HG03103 (cell line): ENCODE results near the gene KCNK3.

Experiments used
- ATAC-seq: cut with Tn5 transposase; IDR thresholded peaks from one replicate; pipeline ENCODE4 v1.9.1; 2021; ENCODE audit warnings: low read depth; ENCODE audit not compliant: unreplicated experiment

The KCNK3 gene

DNA sequence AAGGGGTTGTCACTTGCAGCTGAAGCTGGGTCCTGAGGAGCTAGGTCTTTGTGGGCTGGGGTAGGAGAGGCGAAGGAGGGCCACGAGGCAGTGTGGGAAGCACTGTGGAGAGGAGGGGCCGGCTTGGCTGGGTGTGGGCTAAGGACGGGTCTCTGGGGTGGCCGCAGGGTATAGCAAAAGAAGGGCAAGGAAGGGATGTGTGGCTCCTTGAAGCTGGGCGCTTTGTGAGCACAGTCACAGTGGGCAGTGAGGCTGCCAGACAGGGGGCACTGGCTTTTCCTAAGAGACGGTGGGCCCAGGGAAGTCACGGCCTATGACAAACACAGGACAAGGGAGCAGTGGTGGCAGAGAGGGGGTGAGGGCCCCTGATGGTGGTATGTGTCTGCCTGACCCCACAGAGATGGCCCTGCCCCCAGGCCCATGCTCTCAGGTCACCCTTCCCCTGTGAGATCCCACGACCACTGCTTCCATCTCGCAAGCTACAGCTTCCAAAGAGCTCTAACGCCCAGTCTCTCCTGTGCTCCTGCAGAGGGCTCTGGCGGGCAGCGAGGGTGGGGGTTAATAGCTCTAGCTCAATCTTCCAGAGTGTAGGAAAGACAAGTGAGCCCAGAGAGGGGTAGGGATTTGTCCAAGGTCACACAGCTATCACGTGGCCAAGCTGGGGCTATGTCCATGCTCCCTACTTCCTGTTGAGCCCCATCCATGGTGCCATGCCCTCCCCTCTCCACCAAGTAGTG lies 32.4 kb downstream of the KCNK3 start:
- no peak for ATAC-seq

DNA sequence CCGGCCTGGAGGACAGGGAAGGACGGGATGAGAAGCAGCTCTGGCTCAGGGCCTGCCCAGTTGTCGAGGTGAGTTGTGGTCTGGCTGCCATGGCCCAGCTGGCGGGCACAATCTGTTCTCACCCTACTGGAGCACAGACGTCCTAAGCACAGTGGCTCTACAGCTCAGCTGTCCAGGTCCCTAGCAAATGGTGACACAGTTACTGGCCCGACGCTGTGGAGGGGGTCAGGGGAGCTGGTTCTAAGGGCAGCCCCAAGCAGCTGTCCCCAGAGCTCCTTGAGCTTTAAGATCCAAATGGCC lies 32.9 kb downstream of the KCNK3 start:
- no peak for ATAC-seq

DNA sequence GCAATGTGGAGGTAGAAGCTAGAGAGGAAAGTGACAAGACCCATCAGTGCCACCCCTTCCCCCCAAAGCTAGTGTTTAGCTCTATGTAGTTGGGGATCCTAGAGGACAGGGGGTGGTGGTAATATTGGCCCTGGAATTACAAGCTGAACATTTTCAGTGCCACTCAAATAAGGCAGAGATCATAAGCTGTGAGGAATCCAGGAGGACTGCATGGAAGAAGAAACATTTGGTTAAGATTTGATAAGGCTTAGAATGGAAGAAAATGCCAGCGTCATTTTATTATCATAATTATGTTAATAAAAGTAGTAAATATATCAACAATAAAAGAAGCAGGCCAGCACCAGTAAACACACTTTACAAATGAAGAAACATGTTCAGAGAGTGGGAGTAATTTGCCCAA lies 33.7 kb downstream of the KCNK3 start:
- ATAC-seq, result no peak

DNA sequence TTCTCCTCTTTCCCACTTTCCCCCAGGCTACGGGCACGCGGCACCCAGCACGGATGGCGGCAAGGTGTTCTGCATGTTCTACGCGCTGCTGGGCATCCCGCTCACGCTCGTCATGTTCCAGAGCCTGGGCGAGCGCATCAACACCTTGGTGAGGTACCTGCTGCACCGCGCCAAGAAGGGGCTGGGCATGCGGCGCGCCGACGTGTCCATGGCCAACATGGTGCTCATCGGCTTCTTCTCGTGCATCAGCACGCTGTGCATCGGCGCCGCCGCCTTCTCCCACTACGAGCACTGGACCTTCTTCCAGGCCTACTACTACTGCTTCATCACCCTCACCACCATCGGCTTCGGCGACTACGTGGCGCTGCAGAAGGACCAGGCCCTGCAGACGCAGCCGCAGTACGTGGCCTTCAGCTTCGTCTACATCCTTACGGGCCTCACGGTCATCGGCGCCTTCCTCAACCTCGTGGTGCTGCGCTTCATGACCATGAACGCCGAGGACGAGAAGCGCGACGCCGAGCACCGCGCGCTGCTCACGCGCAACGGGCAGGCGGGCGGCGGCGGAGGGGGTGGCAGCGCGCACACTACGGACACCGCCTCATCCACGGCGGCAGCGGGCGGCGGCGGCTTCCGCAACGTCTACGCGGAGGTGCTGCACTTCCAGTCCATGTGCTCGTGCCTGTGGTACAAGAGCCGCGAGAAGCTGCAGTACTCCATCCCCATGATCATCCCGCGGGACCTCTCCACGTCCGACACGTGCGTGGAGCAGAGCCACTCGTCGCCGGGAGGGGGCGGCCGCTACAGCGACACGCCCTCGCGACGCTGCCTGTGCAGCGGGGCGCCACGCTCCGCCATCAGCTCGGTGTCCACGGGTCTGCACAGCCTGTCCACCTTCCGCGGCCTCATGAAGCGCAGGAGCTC lies 35.4 kb downstream of the KCNK3 start:
- no peak for ATAC-seq

DNA sequence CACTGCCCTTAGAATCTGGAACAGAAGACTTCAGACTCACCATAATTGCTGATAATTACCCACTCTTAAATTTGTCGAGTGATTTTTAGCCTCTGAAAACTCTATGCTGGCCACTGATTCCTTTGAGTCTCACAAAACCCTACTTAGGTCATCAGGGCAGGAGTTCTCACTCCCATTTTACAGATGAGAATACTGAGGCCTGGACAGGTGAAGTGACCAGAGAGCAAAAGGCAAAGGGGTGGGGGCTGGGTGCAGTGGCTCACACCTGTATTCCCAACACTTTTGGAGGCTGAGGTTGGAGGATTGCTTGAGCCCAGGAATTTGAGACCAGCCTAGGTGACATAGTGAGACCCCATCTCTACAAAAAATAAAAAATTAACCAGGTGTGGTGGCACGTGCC lies 36.8 kb downstream of the KCNK3 start:
- no peak for ATAC-seq

DNA sequence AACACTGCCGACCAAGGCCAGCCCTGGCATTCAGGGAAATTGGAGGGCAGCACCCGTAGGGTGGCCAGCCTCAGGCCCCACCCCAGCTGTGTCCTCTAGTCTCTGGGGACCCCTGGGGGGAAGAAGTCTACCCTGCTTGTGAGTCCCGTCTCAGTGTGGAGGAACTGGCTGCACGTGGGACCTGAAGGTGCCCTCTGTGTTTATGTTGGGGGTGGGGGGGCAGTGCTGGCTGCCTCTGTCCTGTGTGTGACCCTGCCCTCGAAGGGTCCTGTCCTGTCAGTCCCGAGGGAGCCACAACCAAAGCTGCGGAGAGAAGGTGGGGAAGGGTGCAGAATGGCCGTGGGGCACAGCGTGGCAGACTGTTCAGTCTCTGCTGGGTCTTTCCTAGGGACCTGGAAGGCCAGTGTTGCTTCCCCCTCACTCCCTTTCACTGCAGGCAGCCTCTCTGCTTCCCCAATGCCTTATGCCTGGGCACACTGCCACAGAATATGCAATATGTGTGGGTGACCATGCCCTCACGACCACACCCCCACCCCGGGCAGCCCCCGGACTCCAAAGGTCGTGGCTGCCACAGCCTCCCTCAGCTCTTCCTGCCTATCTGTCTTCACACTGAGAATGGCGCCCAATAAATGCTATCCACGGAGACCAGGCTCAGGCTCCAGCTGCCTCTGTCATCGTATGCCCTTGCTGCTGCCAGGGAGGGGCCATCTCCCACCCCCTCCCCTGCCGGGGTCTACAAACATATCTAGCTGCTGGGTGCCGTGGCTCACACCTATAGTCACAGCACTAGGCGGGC lies 38.2 kb downstream of the KCNK3 start:
- no peak for ATAC-seq

DNA sequence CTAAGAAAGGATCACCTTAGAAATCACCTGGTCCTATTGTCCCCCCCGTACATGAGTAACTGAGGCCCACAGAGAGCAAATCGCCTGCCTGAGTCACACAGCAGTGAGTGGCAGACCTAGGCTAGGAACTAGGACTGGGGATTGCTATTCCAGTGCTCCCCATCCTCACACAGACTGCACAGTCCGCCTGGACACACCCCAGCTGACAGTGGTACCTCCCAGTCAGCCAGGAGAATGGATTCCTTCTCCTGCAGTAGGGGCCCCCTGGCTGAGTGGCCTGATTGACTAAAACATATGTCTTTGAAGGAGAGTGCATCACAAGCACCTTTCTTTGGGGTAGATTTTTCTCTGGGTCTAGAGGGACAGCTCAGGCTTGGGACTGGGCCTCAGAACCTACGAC lies 39.2 kb downstream of the KCNK3 start:
- ATAC-seq, result no peak

DNA sequence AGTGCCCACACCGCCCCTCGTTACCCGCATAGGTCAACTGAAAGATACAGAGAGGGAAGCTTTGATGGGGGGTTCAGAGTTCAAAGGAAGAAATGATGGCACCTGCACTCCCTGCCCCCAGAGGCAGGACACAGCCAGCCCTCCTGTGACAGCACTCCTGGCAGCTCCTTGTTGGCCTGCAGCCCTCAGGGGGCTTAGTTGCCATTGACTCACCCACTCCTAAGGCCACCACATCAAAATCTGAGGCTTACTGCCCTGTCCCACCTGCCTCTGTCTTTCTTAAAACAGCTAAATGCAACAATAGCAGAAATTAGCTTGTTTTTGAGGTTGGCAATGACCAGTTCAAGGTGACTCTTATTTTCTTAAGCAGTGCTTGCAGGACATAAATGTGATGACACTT lies 39.9 kb downstream of the KCNK3 start:
- ATAC-seq, result no peak

DNA sequence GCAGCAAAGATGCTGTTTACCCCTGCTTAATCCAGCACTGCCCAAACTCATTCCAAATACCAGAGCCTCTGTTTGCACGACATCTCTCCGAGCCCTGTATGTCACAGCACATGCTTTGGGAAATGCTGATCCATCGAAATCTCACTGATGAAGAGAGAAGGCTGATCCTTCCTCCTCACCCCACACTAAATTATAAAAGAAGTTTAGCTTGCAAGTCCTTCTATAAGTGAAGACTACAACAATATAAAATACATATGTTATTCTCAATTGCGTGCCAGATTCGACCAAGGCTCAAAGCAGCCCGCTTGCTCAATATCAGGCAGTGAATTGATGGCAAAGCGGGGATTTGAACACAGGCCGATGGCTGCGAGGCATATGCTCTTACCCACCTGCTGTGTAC lies 40.9 kb downstream of the KCNK3 start:
- ATAC-seq, result no peak

DNA sequence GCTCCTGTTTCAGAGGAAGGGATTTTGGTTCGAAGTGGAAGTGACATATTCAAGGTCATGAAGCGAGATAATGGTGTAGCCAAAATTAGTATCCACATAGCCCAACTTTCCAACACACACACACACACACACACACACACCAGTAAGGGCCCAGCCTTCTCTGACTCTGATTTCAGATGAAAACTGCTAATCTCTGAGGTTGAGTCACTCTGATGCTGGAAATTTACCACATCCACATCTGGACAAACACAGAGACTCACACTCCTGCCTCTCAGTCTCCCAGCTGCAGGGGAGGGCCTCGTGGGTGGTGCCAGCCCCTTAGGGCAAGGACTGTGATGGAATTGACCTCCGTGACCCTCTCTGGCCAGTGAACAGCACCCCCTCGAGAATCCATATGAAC lies 42.6 kb downstream of the KCNK3 start:
- no peak for ATAC-seq

DNA sequence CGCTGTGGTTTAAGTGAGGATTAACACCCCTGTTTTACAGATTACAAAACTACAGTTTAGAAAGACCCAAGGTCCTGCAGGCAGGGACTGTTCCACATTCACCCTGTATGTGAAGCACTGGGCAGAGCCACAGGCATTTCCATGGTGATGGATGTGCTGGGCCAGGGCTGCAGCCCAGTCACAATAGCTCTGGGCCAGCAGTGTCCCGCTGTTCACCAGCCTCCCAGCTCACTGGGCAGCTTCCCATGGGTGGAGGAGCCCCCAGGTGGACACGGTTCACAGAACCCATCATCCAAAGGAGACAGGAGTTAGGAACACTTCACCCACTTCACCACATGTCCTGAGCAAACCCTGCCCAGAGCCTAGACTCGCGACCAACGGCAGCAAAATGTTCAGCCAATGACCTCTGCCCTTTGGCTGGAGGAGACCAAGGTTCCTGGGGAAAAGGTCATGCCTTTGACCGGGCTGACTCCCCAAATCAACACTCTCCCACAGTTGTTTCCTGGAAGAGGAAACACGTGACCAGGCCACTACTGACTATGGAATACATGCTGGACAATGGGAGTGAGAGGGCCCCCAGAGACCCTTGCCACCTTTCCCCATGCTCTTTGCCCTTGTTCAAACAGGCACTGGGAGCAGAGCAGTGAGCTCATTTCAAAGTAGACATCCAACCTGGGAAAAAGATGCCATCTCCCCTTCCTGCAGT lies 43.5 kb downstream of the KCNK3 start:
- ATAC-seq, result no peak

DNA sequence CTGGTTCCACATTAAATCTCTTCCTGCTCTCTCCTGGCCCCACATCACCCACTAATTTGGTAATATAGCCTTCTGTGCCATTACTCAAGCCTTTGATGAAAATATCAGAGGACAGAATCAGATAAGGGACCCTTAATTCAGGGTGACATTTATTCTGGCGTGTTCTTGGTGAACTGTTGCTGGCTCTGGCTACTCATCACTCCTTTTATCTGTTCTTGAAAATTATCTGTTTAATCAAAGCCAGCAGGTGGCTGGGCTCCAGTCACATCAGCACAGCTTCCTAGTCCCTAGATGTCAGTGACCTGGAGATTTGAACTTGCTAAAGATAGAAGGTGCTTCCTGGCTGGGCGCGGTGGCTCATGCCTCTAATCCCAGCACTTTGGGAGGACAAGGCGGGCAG lies 44.7 kb downstream of the KCNK3 start:
- ATAC-seq, result no peak

DNA sequence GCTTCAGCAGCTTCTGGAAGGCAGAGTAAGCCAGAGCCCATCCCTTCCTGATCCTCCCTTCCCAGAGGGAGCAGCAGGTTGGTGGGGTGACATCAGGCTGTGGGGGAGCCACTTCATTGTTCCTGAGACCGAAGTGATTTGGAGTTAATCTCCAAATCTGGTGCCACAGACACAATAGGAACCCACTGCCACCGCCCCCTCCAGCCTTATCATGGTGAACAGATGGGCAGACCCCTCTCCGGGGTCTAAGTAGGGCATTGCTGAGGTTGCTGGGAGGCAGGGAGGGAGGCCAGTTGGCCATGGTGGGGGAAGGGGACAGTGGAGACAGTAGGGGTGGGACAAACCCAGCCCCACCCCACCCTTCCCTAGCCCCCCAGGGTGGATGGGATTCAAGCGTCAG lies 46.0 kb downstream of the KCNK3 start:
- no peak for ATAC-seq

DNA sequence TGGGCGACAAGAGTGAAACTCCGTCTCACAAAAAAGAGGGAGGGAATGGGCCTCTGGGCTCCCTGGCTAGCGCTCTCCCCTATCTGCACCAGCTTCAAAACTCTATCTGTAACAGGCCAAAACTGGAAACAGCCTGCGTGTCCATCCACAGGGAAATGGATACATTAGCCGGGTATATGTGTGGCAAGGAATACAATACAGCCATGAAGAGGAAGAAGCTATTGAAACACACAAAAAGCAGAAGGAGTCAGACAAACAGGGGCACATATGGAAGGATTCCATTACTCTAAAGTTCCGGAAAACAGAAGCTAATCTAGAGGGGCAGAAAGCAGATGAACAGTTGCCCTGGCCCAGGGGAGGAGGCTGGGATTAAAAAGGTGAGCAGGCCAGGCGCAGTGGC lies 47.0 kb downstream of the KCNK3 start:
- no peak for ATAC-seq

DNA sequence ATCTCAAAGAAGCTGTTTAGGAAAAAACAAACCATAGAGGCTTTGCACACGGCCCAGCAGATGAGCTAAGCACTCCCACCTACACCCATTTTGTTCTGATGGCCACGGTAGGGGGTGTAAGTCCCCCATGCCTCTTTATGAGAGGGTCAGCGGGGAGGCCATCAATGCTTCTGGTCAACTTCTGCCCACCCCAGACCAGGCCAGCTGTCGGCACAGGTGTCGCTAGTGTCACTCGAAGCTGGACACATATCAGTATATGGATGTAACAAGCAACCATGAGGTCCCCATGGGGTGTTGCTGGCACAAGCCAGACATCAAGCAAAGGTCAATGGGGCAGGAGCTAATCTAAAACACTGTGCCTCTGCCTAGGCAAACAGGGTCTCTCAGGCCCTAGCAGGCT lies 47.8 kb downstream of the KCNK3 start:
- ATAC-seq, result no peak

DNA sequence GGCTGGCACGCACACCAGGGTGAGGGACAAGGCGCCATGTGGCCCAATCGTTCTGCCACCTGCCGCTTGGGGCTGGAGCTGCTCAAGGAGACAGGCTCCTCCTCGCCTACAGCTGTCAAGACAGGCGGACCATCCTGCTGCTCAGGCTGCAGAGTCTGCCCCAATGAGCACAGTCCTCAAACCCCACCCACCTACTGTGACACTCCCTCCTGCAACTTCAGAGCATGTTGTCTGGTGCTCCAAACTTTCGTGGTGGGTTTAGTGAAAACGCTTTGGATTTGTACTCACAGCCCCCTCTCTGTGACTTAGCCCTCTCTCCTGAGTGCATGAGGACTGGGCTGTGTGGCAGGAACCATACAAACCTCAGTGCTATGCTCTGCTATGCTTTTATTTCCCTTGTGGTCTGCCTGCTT lies 48.4 kb downstream of the KCNK3 start:
- ATAC-seq, result no peak

DNA sequence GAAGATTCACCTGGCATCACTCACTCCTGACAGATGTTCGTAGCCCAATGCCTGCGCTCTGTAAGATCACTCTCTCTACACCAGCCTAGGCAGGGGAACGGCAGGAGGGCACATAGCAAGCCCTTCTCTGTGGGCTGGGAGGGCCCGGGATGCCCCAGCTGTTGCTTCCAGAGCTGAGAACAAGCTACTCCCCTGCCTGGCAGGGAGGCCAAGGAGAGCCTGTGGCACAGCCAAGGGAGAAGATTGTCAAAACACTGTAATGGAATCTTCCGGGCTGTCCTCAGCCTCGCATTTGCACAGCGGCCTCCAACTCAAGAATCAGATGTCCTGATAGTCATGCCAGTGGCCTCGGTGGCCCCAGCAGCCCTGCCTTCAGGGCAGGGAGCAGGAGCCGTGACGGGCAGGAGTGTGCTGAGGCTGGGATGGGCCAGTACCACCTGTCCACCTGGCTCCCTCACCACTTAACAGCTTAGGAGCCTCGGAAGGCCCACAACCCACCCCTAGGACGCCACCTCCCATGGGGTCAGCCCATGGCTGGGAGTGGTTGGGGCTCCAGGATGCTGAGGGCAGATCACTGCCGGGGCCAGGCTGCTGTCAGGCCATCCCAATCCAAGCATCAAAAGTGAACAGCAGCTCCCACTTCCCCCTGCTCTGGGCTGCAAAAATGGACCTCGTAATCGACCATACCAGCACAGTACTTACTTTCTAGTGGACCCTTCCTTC lies 49.7 kb downstream of the KCNK3 start:
- ATAC-seq, result no peak

DNA sequence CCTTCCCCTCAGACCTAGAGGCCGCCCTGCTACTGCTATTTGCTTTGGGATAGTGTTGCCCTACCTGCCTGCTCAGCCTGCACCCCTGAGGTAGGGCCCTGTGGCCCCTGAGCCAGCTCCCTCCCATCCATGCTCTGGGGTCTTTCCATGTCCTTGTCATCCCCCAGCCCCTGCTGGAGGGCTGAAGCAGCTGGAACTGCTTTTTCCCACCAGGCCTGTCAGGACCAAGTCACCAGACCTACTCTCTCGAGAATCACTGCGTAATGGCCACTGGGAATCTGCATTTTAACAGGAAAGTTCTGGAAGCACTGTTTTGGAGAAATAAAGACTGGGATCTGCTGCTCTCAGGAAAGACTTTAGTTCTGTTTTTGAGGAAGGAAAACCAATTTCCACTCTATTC lies 51.3 kb downstream of the KCNK3 start:
- ATAC-seq, result no peak

DNA sequence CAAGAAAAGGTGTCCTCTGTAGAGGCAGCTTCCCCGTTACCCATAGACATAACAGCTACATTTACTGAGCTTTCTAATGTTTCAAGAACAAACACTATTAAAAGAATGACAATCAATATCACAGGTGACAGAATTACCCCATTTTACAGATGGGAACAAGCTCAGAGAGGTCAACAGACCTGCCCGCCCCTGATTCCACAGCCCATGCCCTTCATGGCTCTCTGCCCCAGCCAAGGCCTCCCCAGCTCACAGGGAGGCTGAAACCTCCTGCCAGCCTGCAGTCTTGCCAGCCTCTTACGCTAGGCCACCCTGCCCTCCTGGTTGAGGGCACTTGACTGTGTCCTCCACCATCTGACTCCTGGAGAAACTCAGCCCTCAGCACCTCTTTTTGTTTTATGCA lies 52.4 kb downstream of the KCNK3 start:
- ATAC-seq, result no peak
